GM21526 (cell line): ENCODE results near the gene BTNL3.
"Not testable (repeated sequence)": the region's sequence is repeated elsewhere in the genome, so short reads cannot be mapped to it uniquely, and the experiment has no call there.

Source experiments
- ATAC-seq: cut with Tn5 transposase; IDR thresholded peaks from one replicate; pipeline ENCODE4 v1.9.1; 2021; ENCODE audit warnings: moderate library complexity; ENCODE audit not compliant: unreplicated experiment, low FRiP score

Gene BTNL3

GRCh38 chr5:181044662-181045305 is 56.1 kb downstream of the BTNL3 start:
- ATAC-seq, result no peak

DNA sequence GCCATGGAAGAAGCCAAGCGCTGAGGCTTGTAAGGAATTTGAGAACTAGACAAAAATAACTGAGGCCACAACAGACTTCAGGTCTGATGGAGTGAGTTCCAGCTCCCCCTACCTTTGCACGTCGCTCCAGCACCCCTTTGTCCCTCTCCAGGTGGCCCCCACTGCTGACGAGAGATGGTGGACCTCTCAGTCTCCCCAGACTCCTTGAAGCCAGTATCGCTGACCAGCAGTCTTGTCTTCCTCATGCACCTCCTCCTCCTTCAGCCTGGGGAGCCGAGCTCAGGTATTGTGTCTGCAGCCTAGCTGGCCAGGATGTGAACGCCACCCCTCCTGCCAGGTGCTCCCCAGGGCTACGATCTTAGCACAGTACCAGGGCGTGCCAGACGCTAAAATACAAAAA is 56.7 kb downstream of the BTNL3 start:
- ATAC-seq, result no peak

- ATAC-seq, result not testable (repeated sequence)
Observed at GRCh38 chr5:181045857-181046256, 57.2 kb downstream of the BTNL3 start.

- ATAC-seq, result no peak
Observed at GRCh38 chr5:181047288-181047687, 58.6 kb downstream of the BTNL3 start.

DNA sequence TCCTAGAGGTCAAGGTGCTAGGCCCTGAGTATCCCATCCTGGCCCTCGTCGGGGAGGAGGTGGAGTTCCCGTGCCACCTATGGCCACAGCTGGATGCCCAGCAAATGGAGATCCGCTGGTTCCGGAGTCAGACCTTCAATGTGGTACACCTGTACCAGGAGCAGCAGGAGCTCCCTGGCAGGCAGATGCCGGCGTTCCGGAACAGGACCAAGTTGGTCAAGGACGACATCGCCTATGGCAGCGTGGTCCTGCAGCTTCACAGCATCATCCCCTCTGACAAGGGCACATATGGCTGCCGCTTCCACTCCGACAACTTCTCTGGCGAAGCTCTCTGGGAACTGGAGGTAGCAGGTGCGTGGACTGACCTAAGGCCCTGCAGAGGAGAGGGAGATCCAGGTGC is 59.3 kb downstream of the BTNL3 start:
- ATAC-seq, result no peak

- ATAC-seq, result no peak
Observed at GRCh38 chr5:181050016-181050415, 61.4 kb downstream of the BTNL3 start.

GRCh38 chr5:181051841-181052671 is 63.4 kb downstream of the BTNL3 start:
- ATAC-seq, result no peak

- ATAC-seq, result no peak
Observed at GRCh38 chr5:181052672-181053487, 64.2 kb downstream of the BTNL3 start.

GRCh38 chr5:181053488-181054121 is 65.0 kb downstream of the BTNL3 start:
- ATAC-seq, result no peak

- ATAC-seq, result no peak
Observed at GRCh38 chr5:181054138-181054537, 65.5 kb downstream of the BTNL3 start.

DNA sequence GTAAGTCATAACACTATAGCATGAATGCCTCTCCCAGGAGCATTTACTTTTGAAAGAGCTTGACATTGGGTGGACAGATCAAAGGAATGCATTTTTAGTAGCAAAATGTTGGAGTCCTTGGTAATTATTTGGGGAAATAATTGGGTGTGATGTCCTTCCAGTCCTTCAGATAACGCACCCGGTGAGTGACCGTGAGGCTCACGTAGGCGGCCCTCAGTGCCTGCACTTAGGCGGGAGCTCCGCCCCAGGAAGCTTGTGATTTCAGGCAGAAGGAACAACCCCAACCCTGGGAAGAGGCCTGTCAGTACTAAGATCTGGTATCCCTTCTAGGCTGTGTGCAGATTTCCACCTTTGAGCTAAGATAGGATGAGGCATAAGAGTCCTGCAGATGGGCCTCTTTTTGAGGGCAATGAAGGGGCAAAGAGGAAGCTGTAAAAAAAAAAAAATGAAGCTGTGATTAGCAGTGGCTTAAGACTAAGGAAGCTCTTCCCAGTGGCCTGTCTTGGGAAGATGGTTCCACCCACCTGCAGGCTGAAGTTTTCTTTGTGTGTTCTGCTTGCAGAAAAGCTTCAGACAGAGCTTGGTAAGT is 66.3 kb downstream of the BTNL3 start:
- no peak for ATAC-seq
